ENCODE measurements around the gene CHD5.

Gene CHD5

GRCh38 chr1:6109688-6110087, 70.4 kb downstream of the CHD5 start:
- no peak for DNase-seq

DNA sequence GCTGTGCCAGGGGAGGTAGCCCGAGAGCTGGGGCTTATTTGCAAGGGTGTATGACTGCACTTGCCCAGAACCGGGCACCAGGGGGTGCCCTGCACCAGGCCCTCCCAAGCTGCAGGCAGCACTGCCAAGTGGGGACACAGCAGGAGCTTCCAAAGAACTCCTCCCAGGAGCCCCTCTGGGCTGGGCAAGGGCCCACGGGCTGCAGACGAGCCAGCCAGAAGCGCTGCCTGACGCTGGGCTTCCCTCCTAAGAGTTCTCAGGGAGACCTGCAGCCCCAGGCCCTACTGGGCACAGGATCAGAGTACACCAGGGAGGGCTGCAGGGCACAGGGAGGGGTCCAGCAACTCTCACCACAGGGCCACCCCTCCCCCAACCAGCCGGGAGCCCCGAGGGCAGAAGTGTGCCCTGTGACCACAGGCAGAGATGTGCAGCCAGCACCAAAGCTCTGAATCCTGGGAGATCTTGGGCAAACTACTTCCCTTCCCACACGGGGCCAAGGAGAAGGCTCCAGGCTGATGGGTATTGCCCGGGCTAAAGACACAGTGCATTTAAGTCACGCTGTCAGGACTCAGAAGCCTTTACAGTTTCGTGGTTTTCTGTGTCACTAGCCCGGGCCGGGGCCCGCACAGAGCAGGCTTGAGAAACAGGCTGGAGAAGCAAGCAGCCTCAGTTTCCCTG, 71.0 kb downstream of the CHD5 start:
- DNase-seq = peak; percentile 35 to 59

DNA sequence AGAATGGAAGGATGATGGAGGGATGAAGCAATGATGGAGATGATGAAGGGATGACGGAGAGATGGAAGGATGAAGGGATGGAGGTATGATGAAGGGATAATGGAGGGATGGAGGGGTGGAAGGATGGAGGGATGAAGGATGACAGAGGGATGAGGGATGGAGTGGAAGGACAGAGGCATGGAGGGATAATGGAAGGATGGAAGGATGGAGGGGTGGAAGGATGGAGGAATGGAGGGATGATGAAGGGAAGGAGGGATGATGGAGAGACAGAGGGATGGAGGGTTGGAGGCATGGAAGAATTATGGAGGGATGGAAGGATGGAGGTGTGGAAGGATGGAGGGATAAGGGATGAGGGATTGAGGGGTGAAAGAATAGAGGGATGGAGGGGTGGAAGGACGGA, 71.6 kb downstream of the CHD5 start:
- DNase-seq = no peak

GRCh38 chr1:6107409-6108356, 72.4 kb downstream of the CHD5 start:
- no peak for DNase-seq

GRCh38 chr1:6106977-6107376, 73.1 kb downstream of the CHD5 start:
- no peak for DNase-seq

DNA sequence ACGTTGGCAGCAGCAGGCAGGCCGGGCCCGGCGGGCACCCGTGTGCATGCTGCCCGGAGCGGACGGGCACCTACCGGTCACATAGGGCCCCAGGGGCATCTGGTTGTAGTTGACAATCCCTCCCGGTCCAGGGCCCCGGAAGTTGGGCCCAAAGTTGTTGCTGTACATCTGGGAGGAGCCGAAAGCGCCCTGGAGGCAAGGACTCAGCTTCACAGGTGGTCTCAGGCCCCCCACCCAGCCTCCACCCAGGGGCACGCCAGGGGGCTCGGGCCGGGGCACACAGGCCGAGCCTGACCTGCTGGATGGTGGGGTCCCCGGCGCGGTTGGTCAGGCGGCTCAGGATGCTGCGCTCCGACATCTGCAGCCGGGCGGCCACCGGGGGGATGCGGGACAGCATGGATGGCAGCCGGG, 73.8 kb downstream of the CHD5 start:
- DNase-seq = no peak

DNA sequence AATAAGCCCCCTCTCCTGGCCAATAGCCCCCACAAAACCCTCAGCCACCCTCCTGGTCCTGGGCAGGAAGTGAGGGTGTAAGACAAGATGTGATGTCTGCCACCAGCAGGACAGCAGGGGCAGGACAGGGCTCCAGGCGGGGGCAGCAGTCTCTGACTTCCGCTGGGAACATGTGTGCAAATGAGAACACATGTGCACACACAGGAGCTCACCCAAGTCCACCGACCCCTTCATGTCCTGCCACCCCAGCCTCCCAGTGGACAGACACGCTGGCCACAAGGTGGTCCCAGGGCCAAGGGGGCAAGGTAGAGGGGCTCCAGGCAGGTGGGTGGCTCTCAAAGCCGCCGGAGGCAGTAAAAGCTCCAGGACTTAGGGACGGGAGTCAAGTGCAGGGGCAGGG, 74.4 kb downstream of the CHD5 start:
- no peak for DNase-seq

- DNase-seq = no peak
Observed at GRCh38 chr1:6105218-6105679, 74.9 kb downstream of the CHD5 start.

GRCh38 chr1:6104631-6105030, 75.5 kb downstream of the CHD5 start:
- no peak for DNase-seq

GRCh38 chr1:6103854-6104530, 76.1 kb downstream of the CHD5 start:
- no peak for DNase-seq

- DNase-seq = no peak
Observed at GRCh38 chr1:6103111-6103853, 76.8 kb downstream of the CHD5 start.

GRCh38 chr1:6102532-6102845, 77.6 kb downstream of the CHD5 start:
- no peak for DNase-seq

- DNase-seq = no peak
Observed at GRCh38 chr1:6101826-6102531, 78.1 kb downstream of the CHD5 start.

GRCh38 chr1:6100861-6101783, 79.0 kb downstream of the CHD5 start:
- DNase-seq = no peak

DNA sequence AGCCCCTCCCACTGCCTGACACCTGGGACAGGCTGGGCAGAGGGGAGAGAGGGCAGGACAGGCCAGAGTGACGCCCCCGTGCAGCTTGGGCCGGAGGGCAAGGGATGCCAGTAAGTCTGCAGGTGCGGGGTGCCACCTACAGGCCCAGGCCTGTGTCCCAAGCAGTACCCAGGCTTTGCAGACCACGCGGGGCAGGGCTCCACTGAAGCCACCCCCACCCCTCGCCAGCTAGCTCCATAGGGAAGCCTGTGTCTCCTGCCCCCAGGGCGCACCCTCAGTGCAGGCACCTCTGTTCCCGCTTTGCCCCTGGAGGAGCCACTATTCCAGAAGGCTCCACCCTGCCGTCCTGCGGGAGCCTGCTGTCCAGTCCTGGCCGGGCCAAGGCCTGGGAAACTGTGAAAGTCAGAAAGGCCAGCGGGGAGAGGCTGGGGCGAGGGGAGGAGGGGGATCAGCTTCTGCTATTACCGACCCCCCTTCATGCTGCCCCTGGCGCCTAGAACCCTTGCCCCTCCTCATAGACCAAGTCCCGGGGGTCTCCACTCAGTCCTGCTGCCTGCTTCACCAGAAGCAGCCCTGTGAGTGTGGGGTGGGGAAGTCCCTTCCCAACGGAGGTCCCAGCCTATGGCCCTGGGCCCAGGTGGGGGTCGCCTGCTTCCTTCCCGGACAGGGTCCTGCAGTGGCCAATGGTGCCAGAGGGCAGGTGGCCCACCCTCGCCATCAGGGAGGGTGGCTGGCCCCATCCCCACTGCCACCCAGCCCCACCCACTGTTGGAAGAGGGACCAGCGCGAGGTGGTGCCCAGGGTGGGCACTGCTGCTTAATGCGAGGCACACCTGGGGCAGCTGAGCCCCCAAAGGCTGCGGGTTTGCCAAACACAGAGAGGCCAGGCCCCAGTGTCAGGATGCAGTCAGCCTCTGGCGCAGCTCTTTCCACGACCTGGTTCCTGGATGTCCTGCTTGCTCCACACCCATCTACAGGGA, 80.0 kb downstream of the CHD5 start:
- DNase-seq = no peak

GRCh38 chr1:6099297-6099696, 80.8 kb downstream of the CHD5 start:
- DNase-seq = no peak

- no peak for DNase-seq
Observed at GRCh38 chr1:6098303-6099215, 81.6 kb downstream of the CHD5 start.

- DNase-seq = no peak
Observed at GRCh38 chr1:6097824-6098223, 82.3 kb downstream of the CHD5 start.

- DNase-seq = no peak
Observed at GRCh38 chr1:6097117-6097595, 83.0 kb downstream of the CHD5 start.

Measured in inflammatory macrophage treated with lipopolysaccharide for 1 hour (primary cell).